ENCODE measurements around the gene LTBP2. TPM values are rescaled to one million over a fixed set of nuclear protein-coding genes. Genes with fewer than 3 reads are reported as not detected.

The LTBP2 gene
- total RNA-seq, 1 donor from 2014 or later, result 6.8 TPM

DNA sequence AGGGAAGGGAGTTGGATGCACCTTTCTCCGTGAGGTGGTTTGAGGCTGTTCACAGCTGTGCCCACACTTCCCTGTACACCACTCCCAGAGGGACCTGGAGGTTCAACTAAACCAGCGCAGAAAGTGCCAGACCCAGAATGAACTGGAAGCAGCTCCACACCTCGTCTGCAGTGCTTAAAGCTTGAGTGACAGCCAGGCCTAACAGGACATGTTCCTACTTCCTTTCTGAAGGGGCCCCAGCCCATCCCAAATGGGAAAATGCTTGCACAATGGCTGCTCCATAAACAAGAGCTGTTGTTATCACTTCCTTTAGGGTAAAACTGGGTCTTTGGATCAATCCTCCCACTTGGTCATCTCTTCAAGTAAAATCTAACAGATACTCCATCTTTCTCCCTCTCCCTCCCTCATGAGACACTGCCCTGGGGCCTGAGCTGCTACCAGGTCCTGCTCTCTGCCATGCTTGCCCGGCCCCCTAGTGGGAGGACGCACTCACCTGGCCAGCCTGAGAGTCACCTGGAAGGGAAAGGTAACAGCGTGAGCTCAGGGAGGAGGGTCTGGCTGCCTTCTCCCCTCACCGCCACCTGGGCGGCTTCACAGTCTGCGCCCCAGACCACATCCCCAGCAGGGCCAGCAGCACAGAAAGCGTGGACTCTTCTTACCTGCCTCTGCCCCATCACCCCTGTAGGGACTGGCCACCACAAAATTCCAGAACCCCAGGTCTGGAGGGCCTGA is 85.0 kb downstream of the LTBP2 start:
- DNase-seq (ENCODE audit: low spot score), result no peak

DNA sequence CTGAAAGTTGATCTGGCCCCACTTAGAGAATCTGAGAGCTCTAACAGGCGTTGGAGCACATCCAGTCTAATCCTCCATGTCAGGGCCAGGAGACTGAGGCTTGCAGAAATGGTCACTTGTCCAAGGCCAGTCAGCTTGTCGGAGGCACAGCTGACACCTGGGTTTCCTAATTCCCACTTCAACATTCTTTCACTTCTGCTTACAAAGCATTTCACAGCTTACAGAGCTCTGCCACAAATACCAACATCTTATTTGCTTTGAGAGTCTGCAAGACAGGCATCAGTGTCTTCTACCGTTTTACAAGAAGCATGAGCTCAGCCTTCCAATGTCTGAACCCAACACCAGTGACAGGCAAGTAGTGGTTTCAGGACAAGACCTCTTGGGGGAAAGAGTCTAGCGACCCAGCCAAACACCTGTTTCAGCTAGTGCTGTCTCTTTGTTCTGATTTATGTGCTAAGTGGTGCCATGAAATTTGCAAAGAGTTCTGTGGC is 86.6 kb downstream of the LTBP2 start:
- no peak for DNase-seq (ENCODE audit: low spot score)

DNA sequence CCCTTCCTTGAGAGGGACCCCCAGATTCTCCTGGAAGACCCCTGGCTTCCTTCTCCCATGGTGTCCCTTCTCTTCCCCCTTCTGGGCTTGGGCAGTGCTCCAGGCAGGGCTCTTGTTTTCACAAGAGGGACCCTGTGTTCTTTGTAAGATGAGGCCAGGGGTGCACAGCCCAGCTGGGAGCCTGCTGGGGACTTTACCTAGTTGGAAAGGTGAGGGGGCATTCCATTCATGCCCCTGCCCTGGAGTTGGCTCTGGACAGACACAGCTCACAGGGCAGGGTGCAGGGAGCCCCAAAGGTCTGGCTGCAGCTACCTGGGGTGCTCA is 87.3 kb downstream of the LTBP2 start:
- DNase-seq (ENCODE audit: low spot score), result no peak

DNA sequence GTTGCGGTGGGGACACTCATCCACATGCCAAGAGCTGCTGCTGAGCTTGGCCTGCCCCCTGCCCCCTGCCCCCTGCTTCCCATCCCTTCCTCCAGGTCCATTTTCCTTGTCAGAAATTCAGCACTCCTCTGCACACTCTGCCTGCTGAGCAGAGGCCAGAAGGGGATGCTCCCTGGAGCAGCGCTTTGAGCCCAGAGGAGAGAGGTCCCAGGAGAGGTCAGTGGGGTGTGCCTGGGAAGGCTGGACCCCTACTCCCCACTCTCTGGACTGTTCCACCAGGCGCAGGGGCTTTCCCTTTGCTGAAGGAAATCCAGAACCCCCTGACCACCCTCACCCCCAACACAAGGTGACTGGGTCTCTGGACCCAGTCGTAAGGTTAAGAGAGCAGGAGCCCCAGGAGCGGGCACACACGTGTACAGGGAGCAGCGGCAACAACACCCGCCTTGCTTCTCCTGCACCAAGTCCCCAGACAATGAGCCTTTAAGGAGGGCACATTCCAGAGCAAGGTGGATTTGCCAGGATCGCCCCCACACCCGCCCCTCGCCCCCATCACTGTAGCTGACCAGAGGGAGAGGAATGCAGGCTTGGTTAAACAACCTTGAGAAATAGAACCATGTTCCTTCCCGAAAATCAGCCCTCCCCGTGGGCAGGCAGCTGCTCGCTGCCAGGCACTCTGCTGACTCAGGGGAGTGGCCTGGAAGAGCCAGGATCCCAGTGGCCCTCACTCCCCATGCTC is 87.8 kb downstream of the LTBP2 start:
- no peak for DNase-seq (ENCODE audit: low spot score)

DNA sequence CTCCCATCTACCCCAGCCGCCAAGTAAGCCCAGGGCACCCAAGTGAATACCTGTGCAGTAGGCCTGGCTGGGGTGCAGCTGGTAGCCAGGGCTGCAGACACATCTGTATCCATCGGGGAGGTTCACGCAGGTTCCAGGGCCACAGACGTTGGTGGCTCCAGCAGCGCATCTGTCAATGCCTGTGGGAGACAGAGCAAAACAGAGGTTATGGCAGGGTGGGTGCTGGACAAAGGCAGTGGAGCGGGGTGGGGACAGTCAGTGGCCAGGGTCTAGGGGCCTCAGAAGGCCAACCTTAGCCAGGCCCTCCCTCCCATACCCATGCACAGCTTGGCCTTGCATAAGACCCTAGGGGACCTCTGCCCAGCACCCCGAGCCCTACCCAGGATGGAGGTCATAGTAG is 89.3 kb downstream of the LTBP2 start:
- DNase-seq (ENCODE audit: low spot score), result no peak

DNA sequence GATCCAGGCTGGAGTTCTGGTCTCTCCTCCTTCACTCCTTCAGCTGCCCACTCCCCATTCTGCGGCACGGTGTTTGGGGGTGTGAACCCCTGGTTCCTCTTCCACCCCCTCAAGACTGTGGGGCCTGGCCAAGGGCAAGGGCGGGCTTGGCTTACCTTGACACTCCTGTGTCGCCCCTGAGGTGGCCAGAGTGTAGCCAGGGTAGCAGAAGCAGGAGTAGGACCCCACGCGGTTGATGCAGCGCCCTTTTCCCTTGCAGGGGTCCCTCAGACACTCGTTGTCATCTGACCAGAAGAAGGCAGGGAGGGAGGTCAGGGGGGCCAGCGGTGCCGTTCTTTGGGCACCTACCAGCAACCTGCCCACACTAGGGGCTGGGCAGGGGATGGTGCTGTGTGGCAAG is 90.3 kb downstream of the LTBP2 start:
- no peak for DNase-seq (ENCODE audit: low spot score)

DNA sequence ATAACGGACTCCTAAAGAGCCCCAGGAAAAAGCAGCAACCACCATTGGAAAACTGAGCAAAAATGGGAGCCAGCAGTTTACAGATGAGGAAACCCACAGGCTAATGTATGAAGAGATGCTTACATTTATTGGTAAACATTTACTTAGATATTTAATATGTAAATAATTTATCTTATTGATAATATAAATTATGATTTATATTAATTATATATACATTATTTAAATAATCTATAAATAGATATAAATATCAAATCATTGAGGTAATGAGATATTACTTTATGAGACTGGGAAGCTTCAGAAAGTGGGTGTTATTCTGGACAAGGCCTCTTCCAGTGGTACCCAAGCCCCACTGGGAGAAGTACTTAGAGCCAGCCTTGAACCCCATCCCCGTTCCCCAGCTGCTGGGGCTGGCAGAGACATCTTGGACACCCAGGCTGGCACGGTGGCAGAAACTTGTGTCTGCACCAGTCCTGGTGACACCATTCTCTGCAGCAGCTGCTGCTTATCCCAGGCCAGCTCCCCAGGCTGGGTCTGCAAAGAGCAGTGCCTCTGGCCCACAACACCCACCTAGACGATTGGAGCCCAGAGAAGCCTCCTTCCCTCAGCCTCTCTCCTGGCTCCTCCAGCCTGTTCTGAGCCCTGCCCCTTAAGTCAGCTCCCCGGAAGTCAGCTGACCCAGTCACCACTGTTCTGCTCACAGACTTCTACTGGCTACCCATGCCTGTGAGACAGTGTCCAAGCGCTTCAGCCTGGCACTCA is 92.5 kb downstream of the LTBP2 start:
- no peak for DNase-seq (ENCODE audit: low spot score)

DNA sequence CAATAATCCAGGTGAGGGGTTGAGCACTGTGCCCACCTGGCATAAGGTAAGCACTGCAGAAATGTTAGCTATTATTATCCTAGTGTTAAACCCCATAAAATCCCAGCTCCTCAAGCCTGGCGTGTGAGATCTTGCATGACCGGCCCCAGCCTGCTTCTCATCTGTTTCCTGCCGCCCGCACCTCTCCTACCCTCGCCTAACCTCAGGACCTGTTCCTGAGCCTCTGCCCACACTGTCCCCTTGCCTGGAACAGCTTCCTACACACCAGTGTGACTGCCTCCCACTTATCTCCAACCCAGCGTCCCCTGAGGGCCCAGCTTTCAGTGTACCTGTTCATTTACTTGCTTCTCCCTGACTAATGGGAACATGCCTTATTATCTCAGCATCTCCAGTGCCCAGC is 93.8 kb downstream of the LTBP2 start:
- no peak for DNase-seq (ENCODE audit: low spot score)

DNA sequence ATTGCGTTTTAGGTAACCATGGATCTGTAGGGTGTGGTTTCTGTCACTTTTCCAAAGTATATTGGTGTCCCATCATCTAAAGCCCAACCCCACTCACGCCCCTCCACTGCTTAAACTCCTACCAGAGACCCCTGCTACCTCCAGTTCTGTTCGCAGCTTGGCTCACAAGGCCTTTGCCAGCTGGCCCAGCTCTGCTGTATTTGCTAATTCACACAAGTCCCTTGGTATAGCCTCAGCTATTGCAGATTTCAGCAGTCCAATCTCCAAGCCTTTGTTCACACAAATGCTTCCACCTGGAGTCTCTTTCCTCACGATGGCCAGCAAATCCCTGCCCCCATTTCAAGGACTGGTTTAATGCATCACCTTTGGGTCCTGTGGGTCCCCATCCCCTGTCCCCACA is 94.3 kb downstream of the LTBP2 start:
- DNase-seq (ENCODE audit: low spot score), result no peak

DNA sequence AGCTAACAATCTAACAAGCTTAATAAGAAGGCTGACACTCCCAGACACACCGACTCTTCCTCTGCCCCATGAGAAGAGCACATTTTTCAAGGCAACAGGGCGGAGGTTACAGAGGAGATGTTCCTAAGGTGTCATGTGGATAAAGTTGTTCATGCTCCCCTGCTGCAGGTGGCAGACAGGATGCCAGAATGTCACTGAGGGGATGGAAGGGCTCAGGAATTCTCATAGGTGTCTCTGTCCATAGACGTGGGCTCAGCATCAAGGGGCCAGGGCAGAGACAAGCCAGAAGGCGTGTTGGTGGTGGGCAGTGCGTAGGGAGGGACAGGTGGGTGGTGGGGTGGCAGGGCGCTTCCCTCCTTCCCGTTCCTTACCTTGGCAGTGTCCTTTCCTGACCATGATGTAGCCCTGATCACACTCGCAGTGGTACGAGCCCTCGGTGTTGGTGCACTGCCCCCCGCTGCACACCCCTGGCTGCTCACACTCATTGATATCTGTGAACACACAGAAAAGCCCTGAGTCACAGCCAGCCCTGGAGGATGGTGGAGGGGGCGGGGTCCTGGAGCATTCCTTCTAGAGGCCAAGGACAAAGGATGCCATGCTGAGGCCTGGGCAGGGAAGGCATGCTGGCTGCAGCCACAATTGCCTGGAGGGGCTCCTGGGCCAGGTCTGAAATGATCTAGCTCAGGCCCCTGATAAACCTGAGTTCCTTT is 95.4 kb downstream of the LTBP2 start:
- DNase-seq (ENCODE audit: low spot score), result no peak

DNA sequence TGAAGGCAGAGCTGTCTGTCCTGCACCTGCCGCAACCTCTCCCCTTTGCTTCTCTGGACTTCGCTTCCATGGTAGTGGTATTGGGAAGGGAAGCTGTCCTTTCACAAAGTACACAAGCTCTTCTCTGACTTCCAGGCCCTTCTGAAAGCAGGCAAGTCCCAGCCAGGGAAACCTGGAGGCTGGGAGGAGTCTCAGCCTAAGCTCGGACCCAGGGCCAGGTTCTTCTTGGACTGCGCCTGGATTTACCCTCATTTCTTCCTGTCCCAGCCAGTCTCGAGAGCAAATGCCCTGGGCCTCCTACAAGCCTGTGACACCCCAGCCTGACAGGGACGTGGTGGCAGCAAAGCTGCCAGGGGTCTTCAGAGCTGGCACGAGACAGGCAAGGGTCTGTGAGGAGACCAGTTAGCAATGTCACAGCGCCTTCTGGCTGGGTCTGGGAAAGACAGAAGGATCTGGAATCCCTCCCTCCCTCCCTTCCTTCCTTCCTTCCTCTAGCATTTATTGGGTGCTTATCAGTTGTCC is 96.1 kb downstream of the LTBP2 start:
- no peak for DNase-seq (ENCODE audit: low spot score)

DNA sequence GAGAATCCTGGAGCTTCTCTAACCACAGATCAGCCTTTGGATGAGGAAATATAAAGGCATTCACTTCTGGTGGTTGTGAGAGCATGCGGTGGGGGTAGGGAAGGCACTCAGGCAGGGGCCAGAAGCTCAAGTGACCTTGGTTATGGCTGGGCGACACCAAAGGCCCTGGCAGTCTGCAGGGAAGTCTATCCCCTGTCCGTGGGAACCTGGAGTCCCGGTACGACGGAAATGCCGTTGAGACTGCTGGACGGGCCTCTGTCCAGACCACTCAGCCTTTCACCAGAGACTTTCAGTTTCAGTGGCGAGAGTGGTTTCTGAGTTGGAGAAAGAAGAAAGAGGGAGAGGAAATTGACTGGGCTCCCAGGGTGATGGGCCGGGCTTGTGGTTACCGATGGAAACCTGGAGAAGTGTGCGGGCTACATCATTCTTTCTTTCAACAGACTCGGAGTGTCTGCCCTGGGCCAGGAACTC is 97.5 kb downstream of the LTBP2 start:
- DNase-seq (ENCODE audit: low spot score), result no peak

DNA sequence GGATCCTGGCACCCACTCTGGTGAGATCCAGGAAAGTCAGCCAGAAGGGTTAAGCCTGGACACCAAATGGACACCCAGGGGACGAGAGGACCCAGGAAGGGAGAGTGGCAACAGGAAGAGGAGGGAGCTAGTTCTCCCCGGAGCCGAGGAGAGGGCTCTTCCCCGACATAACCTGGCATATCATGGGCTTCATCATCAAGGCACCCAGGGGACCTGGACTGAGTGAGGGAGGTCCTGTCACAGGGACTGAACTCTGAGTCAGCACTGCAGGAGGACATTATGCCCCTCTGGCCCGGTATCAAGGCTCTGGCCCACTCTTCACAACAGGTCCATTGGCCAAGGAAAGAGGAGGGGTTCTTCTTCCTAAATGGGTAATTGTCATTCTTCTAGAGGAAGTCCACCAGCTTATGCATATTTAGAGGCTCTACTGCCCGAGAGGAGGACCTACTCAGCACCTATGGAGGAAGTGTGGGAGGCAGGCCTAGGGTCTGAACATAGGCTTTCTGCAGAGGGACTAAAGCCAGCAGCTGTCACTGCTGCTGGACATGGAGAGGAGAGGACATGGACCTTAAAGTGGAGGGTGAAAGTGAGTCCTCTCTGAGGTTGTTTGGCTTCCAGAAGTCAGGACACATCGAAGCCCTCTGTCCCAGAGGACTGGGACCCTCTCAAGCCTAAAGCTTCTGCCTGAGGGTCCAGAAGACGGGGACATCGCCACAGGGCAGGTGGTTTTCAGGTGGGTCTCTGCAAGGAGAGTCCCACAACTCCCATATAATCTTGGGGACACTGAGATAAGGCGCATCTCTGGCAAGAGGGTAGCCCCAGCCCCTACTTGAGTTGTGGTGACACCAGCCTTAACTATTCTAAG is 99.8 kb downstream of the LTBP2 start:
- no peak for DNase-seq (ENCODE audit: low spot score)

DNA sequence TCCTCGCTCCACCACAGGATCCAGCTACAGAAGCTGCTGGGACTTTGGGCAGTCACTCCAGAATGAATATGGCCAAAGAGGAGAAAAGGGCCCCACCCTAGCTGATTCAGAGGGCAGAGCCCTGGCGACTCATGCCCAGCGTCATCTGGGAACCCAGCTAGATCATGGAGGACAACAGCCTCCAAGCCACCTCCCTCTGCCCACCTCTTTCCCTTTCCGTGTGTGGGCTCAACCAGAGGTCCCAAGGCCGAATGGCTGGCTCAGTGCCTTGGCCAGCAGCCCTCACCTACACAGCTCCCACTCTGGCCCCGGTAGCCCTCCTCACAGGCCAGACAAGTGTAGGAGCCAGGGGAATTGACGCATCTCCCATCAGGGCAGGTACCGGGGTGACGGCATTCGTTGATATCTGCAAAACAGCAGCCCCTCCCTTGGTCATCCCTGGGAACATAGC is 101.1 kb downstream of the LTBP2 start:
- DNase-seq (ENCODE audit: low spot score), result no peak

DNA sequence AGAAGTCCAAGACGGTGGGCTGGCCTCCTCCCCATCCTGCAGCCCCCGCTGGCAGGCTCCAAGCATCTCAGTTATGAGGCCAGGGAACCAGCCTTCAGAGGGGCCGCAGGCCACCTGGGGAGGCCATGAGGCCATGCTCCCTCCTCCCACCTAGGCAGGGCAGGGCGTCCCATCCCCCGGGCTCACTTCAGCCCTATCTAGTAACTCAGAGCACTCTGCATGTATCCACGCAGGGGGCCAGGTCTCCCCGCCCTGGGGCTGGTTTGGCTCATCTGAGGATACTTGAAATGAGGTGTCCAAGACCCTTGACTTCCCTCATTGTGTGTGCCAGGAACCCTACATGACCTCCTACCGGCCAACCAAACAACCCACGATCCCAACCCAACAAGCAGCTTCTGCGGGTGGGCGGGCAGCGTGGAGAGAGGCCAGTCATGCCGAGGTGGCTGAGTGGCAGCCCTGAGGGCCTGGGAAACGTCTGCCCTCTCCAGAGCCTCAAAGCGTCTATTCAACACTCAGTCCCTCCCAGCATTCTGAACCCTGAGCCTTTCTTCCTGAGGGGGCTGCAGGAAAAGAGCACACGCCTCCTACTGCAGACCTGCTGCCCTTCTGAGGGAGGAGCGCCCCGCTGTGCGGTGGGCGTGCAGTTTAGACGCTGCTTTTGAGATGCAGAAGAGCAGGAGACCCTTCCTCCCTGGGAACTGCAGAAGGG is 101.7 kb downstream of the LTBP2 start:
- no peak for DNase-seq (ENCODE audit: low spot score)

DNA sequence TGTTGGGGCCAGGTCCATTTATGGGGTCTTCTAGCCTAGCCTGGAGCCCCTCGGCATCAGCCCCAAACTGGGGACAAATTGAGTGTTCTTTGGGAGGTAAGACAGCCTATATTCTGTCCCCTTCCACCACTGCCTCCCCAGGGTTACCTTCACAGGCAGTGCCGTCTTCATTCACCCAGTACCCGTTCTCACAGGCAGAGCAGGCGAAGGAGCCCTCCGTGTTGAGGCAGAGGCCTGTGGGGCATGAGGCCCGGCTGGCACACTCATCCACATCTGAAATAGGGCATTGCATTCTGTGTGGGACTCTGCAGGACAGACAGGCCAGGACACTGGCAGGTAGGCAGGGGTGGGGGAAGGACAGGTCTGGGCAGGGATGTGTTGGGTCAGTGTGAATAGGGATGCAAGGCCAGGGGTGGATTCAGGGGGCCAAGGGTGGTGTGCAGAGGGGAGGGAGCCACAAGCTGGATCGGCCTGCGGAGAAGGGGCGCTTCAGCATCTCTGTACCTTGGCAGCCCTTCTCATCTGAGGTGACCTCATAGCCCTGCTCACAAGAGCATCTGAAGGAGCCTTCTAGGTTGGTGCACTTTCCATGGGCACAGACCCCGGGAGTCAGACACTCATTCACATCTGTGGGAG is 102.3 kb downstream of the LTBP2 start:
- no peak for DNase-seq (ENCODE audit: low spot score)

DNA sequence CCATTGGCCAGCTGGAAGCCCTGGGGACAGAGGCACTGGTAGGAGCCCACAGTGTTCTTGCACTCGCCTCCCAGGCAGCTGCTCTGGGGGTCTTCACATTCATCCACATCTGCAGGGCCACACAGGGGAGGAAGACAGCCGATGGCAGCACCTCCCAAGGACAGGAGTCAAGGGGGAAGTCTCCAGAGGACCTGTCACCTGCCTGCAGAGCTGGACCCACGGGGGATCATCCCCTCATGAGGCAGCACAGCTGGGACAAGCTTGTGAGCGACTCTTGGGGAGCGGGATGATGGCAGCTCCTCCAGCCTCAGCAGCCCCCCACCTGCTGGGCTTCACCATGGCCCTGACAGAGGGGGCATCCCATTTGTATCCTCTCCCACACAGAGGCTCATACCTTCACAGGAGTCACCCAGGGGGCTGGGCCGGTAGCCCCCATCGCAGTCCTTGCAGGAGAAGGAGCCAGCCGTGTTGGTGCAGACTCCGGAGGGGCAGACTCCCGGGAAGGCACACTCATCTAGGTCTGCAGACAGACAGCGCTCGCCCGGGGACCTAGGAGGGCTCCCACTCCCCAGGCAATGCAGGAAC is 103.1 kb downstream of the LTBP2 start:
- no peak for DNase-seq (ENCODE audit: low spot score)

DNA sequence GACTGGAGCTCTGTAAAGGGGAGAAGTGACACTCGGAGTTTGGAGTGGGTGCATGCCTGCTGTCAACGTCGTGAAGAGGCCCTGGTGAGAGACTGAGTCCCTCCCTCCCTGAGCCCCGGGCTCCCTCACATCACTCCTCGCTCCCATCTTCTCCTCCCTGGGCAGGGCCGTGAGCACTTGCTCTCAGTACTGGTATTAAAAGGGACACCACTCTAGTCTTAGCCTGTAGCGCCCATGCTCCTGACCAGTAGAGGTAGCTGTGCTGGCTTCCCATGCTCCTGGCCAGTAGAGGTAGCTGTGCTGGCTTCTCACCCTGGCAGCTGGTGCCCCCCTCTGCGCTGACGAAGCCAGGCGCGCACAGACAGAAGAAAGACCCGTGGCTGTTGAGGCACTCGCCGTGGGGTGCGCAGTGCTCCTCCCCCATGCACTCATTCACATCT is 103.7 kb downstream of the LTBP2 start:
- no peak for DNase-seq (ENCODE audit: low spot score)

DNA sequence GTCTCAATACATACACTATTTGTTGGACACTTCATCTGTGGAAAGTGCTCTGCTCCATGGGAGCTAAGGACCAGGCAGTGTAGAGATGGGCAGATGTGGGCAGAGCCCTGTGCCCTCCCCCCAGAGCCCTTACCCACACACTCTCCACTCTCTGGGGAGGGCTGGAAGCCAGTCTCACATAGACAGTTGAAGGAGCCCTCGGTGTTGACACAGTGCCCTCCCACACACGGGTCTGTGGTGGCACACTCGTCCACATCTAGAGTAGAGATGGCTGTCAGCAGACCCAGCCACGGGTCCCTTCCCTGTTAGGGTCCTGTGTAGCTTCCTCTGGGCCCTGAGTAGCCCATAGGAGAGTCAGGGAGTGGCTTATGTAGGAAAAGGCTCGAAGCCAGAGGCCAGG is 104.2 kb downstream of the LTBP2 start:
- no peak for DNase-seq (ENCODE audit: low spot score)
